Cardiac fibroblast (primary cell): ENCODE results near the gene UPK2.

Source experiments
- DNase-seq, 2 donors: peaks; one replicate each; pipeline versions ENCODE4 v3.0.0 to v3.0.0-alpha.2; 2010; ENCODE audit warnings: low read depth in 2 of 2
- H3K4me3 ChIP-seq, 2 donors: replicated peaks in 1 of 2; 1 replicate in 1 of 2; 2 replicates in 1 of 2; pipeline ENCODE4 v1.5.1; 2011; ENCODE audit warnings: low read depth in 2 of 2, low read length in 2 of 2, mild to moderate bottlenecking in 2 of 2, moderate library complexity in 1 of 2
- TF ChIP-seq, protein P1 (sequence below): IDR thresholded peaks from one replicate; pipeline ENCODE4 v1.5.1; 2011; ENCODE audit warnings: low read depth, mild to moderate bottlenecking, low read length, inconsistent platforms

UPK2 gene

DNA sequence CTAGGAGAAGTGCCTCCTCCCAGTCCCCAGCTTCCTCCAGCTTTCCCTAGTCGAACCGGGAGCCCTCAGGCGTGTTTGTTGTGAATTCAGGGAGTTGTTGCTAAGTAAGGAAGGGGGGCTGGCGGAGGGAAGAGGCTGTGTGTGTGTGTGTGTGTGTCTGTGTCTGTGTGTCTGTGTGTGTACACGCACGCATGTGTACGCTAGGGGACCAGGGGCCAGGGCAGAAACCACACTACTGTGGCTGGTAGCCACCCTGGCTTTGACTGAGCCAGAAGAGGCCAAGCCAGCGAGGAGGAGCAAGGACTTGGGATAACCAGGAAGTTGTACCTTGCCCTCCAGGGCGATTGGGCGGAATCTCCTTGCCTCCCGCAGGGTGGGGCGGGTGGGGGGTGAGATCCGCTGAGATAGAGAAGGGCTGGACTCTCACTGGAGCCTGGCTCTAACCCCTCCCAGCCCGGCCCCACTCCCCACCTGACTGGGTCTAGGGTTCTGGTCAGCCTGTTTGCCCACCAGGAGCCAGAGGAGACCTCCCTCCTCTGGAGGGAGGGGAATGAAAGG, 37.9 kb upstream of the UPK2 start:
- TF ChIP-seq, protein P1, sequence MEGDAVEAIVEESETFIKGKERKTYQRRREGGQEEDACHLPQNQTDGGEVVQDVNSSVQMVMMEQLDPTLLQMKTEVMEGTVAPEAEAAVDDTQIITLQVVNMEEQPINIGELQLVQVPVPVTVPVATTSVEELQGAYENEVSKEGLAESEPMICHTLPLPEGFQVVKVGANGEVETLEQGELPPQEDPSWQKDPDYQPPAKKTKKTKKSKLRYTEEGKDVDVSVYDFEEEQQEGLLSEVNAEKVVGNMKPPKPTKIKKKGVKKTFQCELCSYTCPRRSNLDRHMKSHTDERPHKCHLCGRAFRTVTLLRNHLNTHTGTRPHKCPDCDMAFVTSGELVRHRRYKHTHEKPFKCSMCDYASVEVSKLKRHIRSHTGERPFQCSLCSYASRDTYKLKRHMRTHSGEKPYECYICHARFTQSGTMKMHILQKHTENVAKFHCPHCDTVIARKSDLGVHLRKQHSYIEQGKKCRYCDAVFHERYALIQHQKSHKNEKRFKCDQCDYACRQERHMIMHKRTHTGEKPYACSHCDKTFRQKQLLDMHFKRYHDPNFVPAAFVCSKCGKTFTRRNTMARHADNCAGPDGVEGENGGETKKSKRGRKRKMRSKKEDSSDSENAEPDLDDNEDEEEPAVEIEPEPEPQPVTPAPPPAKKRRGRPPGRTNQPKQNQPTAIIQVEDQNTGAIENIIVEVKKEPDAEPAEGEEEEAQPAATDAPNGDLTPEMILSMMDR, result no peak
- peak; percentile 92 to 98 for DNase-seq
- H3K4me3 ChIP-seq, result peak overlapping the region; percentile 40 to 99

DNA sequence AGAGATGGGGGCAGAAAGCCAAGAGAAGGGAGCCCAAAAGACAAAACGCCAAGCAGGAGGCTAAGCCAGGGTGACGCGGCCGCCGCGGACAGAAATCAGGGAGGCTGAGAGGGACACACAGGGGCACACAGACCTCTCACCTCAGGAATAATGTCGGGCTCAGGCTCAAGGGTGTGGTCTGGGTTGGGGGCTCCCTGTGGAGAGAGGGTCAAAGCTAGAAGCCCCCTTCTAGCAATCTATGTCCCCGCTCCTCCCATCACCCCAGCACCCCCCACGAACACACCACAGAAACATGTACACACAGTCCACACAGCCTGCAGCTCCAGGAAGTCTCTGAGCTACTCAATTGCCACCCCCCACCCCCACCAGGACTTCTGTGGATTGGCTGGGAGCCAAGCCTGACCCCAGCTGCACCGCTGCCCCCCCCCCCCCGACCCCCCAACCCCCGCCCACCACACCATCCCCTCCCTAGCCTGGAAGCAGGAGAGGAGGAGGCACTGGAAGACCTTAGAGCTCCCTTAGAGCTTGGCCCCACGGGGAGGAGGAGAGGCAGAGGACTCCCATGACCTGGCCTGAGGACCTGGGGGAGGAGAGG, 37.3 kb upstream of the UPK2 start:
- H3K4me3 ChIP-seq, result peak overlapping the region; percentile 40 to 99
- TF ChIP-seq, protein P1, result no peak
- peak; percentile 61 to 73 for DNase-seq

DNA sequence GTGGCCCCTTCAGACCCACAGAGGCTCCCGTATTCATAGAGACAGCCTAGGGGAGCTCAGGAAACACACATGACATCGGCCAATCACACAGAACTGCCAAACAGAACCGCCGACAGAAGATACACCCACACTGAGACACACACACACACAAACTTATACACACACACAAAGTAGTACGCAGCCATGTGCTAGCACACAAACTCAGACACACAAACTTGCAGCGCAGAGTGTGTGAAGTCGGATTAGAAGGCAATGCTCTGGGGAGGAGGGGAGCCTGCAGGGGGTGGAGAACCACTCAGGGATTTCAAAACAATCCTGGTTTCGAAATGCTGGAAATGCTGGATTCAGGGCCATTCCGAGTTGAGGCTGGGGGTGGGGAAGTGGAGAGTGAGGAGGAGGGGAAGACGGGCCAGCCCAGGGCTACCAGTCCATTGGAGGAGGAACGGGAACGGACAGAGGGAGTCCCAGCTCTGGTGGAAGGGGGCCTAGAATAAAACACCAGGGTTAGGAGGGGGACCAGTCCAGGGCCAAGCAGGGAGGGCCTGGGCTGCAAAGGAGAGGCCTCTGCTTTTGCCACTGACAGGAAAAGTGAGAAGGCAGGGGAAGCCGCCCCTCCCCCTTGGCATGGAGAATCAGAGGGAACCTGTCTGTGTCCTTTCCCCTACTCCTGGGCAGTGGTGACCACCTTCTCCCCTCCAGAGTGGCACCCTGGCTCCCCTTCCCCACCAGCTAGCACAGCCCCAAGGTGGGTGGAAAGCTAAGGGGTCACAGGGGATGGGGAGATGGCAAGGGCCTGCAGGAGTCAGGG, 34.8 kb upstream of the UPK2 start:
- DNase-seq, result peak; percentile 96
- peak overlapping the region; percentile 99 for H3K4me3 ChIP-seq
- TF ChIP-seq, protein P1, result no peak

DNA sequence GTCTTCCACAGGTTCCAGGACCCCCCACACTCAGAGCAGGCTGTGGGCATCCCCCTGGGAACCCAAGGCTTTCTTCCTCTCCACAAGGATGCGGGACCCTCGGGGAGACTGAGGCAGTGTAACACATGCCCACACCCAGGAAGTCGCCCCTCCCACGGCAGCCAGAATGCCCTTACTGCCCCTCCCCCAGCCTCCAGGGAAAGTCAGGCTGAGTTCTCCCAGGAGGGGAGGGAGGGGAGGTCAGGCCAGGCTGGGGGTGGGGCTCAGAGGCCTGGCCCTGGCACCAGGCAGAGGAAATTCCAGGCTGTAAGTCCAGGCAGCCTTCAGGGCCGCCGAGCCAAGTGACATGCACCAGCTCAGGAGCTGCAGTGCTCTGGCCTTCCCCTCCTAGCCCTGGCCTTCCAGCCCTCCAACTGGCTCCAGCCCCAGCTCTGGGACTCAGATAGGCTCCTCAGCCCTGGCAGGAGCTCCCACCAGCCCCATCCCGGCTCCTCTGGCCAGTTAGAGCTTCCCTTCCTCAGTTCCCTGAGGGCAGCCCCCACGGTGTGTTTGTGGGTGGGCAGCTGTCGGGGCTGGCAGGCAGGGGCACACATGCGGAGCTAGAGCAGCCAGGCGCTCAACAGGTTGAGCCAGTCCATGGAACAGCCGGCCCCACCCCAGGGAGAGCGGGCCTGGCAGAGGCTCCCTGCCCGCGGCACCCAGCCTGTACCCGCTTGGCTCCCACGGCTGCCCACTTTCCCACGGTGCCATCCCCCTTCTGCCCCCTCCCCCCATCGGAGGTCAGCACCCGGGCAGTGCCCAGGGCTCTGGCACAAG, 34.0 kb upstream of the UPK2 start:
- peak; percentile 82 to 96 for DNase-seq
- TF ChIP-seq, protein P1, result no peak
- peak overlapping the region; percentile 99 for H3K4me3 ChIP-seq

DNA sequence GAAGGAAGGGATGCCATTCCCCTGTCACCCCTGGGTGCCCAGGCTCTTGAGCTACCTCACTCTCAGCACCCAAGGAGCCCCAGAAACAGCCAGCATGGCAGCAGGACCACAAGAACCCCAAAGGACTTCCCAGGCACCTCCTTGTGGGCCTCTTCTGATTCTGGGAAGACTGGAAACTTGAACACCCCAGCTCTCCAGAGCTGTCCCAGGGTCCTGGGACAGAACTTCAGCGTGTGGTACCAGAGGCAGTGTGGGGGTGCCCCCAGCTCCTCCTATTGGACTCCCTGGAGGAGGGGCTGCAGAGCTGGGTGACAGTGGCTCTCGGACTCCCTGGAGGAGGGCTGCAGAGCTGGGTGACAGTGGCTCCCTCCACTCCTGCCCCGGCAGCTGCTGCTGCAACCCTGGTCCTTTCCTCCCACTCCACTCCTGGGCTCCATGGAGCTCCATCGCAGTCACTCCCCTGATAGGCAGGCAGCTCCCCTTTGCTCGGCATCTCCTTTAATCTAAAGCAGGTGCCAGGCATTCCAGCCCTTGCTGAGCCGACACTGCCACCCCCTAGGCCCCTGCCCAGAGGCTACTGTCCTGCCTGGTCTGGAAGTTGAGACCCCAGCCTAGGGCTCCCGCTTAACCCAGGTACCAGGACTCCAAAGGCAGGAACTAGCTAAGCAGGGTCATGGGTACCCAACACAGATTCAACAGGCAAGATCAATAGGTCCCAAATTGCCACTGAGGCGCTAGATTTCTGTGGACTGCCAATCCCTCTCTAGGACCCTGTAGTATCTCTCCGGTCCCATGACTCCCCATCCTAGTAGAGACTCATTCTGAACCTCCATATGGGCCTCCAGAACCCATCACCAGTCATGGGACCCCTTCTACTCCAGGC, 33.1 kb upstream of the UPK2 start:
- H3K4me3 ChIP-seq, result peak overlapping the region; percentile 99
- no peak for DNase-seq
- TF ChIP-seq, protein P1, result no peak
